ENCODE measurements around the gene COX5B. TPM values are rescaled to one million over a fixed set of nuclear protein-coding genes. Genes with fewer than 3 reads are reported as not detected.

The COX5B gene
- total RNA-seq, 1 donor from 2014 or later = 156 TPM

- Mint-ChIP-seq H3K36me3 (ENCODE audit: low read depth) (peaks cover 40% of the 10 kb centered on the region), H3K27me3 (no peaks in the 10 kb centered on the region), H3K27ac (no peak overlapping the region), H3K9me3 (no peaks in the 10 kb centered on the region), H3K4me3 (no peak overlapping the region), H3K4me1 (peaks cover 28% of the 10 kb centered on the region)
- intact Hi-C loops (cut with micrococcal nuclease) = loop anchor here (5.0 to 10.0 kb wide), 8 partner anchors 85 to 1830 kb away; partner anchors contain the start of genes ANKRD39, C2orf15, CNNM3 and CNNM4
- ATAC-seq (ENCODE audit: low read depth) = no peak
- ChIA-PET POLR2A (interaction anchor here (2.0 to 7.5 kb wide), 2 partner anchors 15 to 72 kb away, joined by 9 to 207 read pairs; partner anchors contain the start of genes ANKRD36B and COX5B), CTCF (interaction anchor here (1.5 to 2.9 kb wide), 2 partner anchors 16 to 36 kb away, joined by 4 to 18 read pairs; partner anchors contain the start of gene COX5B)
- TF ChIP-seq, protein P1, sequence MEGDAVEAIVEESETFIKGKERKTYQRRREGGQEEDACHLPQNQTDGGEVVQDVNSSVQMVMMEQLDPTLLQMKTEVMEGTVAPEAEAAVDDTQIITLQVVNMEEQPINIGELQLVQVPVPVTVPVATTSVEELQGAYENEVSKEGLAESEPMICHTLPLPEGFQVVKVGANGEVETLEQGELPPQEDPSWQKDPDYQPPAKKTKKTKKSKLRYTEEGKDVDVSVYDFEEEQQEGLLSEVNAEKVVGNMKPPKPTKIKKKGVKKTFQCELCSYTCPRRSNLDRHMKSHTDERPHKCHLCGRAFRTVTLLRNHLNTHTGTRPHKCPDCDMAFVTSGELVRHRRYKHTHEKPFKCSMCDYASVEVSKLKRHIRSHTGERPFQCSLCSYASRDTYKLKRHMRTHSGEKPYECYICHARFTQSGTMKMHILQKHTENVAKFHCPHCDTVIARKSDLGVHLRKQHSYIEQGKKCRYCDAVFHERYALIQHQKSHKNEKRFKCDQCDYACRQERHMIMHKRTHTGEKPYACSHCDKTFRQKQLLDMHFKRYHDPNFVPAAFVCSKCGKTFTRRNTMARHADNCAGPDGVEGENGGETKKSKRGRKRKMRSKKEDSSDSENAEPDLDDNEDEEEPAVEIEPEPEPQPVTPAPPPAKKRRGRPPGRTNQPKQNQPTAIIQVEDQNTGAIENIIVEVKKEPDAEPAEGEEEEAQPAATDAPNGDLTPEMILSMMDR (IDR thresholded peaks at IDR 0.05) = no peak
- no peak for DNase-seq
Measured at GRCh38 chr2:97661927-97662326, 16.1 kb downstream of the COX5B start.

GRCh38 chr2:97662386-97662894 is 16.6 kb downstream of the COX5B start:
- Mint-ChIP-seq H3K36me3 (ENCODE audit: low read depth) (peaks cover 36% of the 10 kb centered on the region), H3K27ac (peak overlapping the region; percentile 91), H3K9me3 (no peaks in the 10 kb centered on the region), H3K4me3 (peak overlapping the region; percentile 91), H3K4me1 (peaks cover 28% of the 10 kb centered on the region), H3K27me3 (no peaks in the 10 kb centered on the region)
- ChIA-PET POLR2A (interaction anchor here (2.0 to 7.5 kb wide), 3 partner anchors 11 to 72 kb away, joined by 8 to 207 read pairs (median 9); partner anchors contain the start of genes ANKRD36B and COX5B), CTCF (interaction anchor here (1.5 to 2.9 kb wide), 2 partner anchors 16 to 36 kb away, joined by 4 to 18 read pairs; partner anchors contain the start of gene COX5B)
- DNase-seq (no peak), ATAC-seq (ENCODE audit: low read depth) (peak; percentile 11)
- TF ChIP-seq, protein P1 (IDR thresholded peaks at IDR 0.05) = no peak
- intact Hi-C loops (cut with micrococcal nuclease) = loop anchor here (5.0 to 10.0 kb wide), 8 partner anchors 85 to 1830 kb away; partner anchors contain the start of genes ANKRD39, C2orf15, CNNM3 and CNNM4

GRCh38 chr2:97662895-97663625 is 17.2 kb downstream of the COX5B start:
- H3K4me1 Mint-ChIP-seq = peaks cover 28% of the 10 kb centered on the region
- H3K9me3 Mint-ChIP-seq = no peaks in the 10 kb centered on the region
- POLR2A ChIA-PET = interaction anchor here (0.9 to 7.5 kb wide), 4 partner anchors 8 to 73 kb away, joined by 4 to 207 read pairs (median 8); partner anchors contain the start of genes ANKRD36B and COX5B
- H3K27me3 Mint-ChIP-seq = no peaks in the 10 kb centered on the region
- intact Hi-C loops (cut with micrococcal nuclease) = loop anchor here (1.0 to 10.0 kb wide), 9 partner anchors 84 to 1829 kb away; partner anchors contain the start of genes ANKRD39, C2orf15, CNNM3 and CNNM4
- H3K36me3 Mint-ChIP-seq (ENCODE audit: low read depth) = peaks cover 31% of the 10 kb centered on the region
- peak overlapping the region; percentile 91 for H3K4me3 Mint-ChIP-seq
- TF ChIP-seq, protein P1 (IDR thresholded peaks at IDR 0.05) = no peak
- peak; percentile 35 for ATAC-seq (ENCODE audit: low read depth)
- DNase-seq = peak; percentile 22
- peak overlapping the region; percentile 91 for H3K27ac Mint-ChIP-seq
- CTCF ChIA-PET = interaction anchor here (1.5 to 2.9 kb wide), 3 partner anchors 17 to 73 kb away, joined by 4 to 18 read pairs (median 5); partner anchors contain the start of gene COX5B

DNA sequence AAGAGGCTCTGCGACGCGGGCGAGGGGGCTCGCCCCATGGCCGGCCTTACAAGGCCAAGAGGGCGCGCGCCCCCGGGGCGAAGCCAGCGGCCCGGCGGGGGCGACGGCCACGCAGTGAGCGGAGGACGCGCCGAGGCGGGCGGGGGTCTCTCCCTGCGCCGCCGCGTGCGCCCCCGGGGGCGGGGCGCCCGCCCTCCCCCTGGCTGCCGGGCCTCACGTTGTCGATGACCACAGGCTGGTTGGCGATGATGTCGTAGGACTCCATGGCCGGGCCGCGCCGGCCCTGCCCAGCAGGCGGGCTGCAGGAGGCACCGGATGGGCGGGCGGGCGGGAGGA is 17.7 kb downstream of the COX5B start:
- intact Hi-C loops (cut with micrococcal nuclease) = loop anchor here (1.0 to 10.0 kb wide), 9 partner anchors 84 to 1829 kb away; partner anchors contain the start of genes ANKRD39, C2orf15, CNNM3 and CNNM4
- Mint-ChIP-seq H3K4me3 (peak overlapping the region; percentile 91), H3K27me3 (no peaks in the 10 kb centered on the region), H3K27ac (no peak overlapping the region), H3K4me1 (peaks cover 28% of the 10 kb centered on the region), H3K9me3 (no peaks in the 10 kb centered on the region), H3K36me3 (ENCODE audit: low read depth) (peaks cover 26% of the 10 kb centered on the region)
- ChIA-PET CTCF (interaction anchor here (1.4 to 2.9 kb wide), 4 partner anchors 12 to 73 kb away, joined by 4 to 18 read pairs (median 10); partner anchors contain the start of gene COX5B), POLR2A (interaction anchor here (0.6 to 7.5 kb wide), 8 partner anchors 9 to 188 kb away, joined by 3 to 207 read pairs (median 6); partner anchors contain the start of genes ANKRD36B and COX5B)
- ATAC-seq (ENCODE audit: low read depth) (no peak), DNase-seq (peak; percentile 66)
- TF ChIP-seq, protein P1 (IDR thresholded peaks at IDR 0.05) = no peak

Measured in activated B cell treated with CpG ODN at 0.5 μM for 24 hours (primary cell).